ENCODE measurements around the gene PPP2R3A. TPM values are rescaled to one million over a fixed set of nuclear protein-coding genes. Genes with fewer than 3 reads are reported as not detected.

The PPP2R3A gene
- total RNA-seq, 3 donors from 2014 or later (not counting 1 experiment from before 2014, with no cell fraction given) = 0.35 to 0.43 (median 0.40) TPM

DNA sequence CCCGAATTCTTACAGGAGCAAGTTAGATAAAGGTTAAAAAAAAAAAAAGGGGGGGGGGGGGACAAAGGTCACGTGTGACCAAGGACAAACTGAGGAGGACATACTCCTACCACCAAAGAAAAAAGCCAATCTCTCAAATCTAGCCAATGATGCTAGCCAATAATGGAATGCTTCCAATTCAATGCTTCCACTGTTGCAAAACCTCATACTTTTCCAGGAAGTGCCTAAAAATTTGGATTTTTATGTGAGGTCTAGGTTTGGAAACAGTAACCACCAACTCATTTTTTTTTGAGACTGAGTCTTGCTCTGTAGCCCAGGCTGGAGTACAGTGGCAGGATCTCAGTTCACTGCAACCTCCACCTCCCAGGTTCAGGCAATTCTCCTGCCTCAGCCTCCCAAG, 219.2 kb downstream of the PPP2R3A start:
- Histone ChIP-seq H3K9me3 (ENCODE audit: control insufficient read depth, insufficient read depth, low read length) (no peaks in the 10 kb centered on the region), H3K27me3 (ENCODE audit: control insufficient read depth, insufficient read depth, low read length) (no peaks in the 10 kb centered on the region), H3K27ac (ENCODE audit: low read length) (no peak overlapping the region), H3K4me3 (ENCODE audit: low read length) (no peak overlapping the region), H3K36me3 (ENCODE audit: control insufficient read depth, insufficient read depth, low read length) (no peaks in the 10 kb centered on the region), H3K4me1 (ENCODE audit: control insufficient read depth, insufficient read depth, low read length) (peaks cover 54% of the 10 kb centered on the region)
- ATAC-seq = no peak
- Mint-ChIP-seq H3K27me3 (ENCODE audit: low read depth in 2 of 2) (no peaks in the 10 kb centered on the region), H3K27ac (peak overlapping the region; percentile 83 to 84), H3K36me3 (no peaks in the 10 kb centered on the region), H3K9me3 (no peaks in the 10 kb centered on the region), H3K4me1 (peaks cover 83 to 85% of the 10 kb centered on the region in 2 donors), H3K4me3 (no peak overlapping the region)
- WGBS (ENCODE audit: insufficient coverage) = no CpG with 5 or more reads among the region's 2 CpGs
- DNase-seq = no peak
- intact Hi-C loops (cut with micrococcal nuclease) = no loop called here
- TF ChIP-seq, protein P1, sequence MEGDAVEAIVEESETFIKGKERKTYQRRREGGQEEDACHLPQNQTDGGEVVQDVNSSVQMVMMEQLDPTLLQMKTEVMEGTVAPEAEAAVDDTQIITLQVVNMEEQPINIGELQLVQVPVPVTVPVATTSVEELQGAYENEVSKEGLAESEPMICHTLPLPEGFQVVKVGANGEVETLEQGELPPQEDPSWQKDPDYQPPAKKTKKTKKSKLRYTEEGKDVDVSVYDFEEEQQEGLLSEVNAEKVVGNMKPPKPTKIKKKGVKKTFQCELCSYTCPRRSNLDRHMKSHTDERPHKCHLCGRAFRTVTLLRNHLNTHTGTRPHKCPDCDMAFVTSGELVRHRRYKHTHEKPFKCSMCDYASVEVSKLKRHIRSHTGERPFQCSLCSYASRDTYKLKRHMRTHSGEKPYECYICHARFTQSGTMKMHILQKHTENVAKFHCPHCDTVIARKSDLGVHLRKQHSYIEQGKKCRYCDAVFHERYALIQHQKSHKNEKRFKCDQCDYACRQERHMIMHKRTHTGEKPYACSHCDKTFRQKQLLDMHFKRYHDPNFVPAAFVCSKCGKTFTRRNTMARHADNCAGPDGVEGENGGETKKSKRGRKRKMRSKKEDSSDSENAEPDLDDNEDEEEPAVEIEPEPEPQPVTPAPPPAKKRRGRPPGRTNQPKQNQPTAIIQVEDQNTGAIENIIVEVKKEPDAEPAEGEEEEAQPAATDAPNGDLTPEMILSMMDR (IDR thresholded peaks at IDR 0.05) = no peak

DNA sequence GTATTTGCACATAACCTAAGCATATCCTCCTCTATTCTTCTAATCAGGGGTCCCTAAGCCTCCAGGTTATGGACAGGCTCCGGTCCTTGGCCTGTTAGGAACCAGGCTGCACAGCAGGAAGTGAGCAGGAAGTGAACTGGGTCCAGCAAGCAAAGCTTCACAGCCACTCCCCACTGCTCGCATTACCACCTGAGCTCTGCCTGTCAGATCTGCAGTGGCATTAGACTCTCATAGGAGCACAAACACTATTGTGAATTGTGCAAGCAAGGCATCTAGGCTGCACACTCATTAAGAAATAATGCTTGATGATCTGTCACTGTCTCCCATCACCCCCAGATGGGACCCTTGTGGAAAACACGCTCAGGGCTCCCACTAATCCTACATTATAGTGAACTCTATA, 220.8 kb downstream of the PPP2R3A start:
- peak in 1 of 2 donors; percentile 52 for DNase-seq
- H3K27me3 Mint-ChIP-seq (ENCODE audit: low read depth in 2 of 2) = no peaks in the 10 kb centered on the region
- 14% methylated on average over 2 of the region's 3 CpGs for WGBS (ENCODE audit: insufficient coverage)
- no peaks in the 10 kb centered on the region for H3K36me3 Mint-ChIP-seq
- peak overlapping the region; percentile 83 to 84 for H3K27ac Mint-ChIP-seq
- TF ChIP-seq, protein P1 (IDR thresholded peaks at IDR 0.05) = no peak
- peak overlapping the region; percentile 26 for H3K27ac ChIP-seq (ENCODE audit: low read length)
- no peaks in the 10 kb centered on the region for H3K9me3 Mint-ChIP-seq
- H3K9me3 ChIP-seq (ENCODE audit: control insufficient read depth, insufficient read depth, low read length) = no peaks in the 10 kb centered on the region
- peaks cover 64% of the 10 kb centered on the region for H3K4me1 ChIP-seq (ENCODE audit: control insufficient read depth, insufficient read depth, low read length)
- H3K27me3 ChIP-seq (ENCODE audit: control insufficient read depth, insufficient read depth, low read length) = no peaks in the 10 kb centered on the region
- intact Hi-C loops (cut with micrococcal nuclease) = no loop called here
- H3K4me1 Mint-ChIP-seq = peaks cover 83 to 88% of the 10 kb centered on the region in 2 donors
- H3K36me3 ChIP-seq (ENCODE audit: control insufficient read depth, insufficient read depth, low read length) = no peaks in the 10 kb centered on the region
- peak; percentile 59 to 66 (median 61) for ATAC-seq
- no peak overlapping the region for H3K4me3 ChIP-seq (ENCODE audit: low read length)
- peak overlapping the region; percentile 72 for H3K4me3 Mint-ChIP-seq

- Mint-ChIP-seq H3K4me1 (peaks cover 87 to 91% of the 10 kb centered on the region in 2 donors), H3K4me3 (peak overlapping the region; percentile 72), H3K27me3 (ENCODE audit: low read depth in 2 of 2) (no peaks in the 10 kb centered on the region), H3K36me3 (no peaks in the 10 kb centered on the region), H3K27ac (peak overlapping the region; percentile 83 to 84), H3K9me3 (no peaks in the 10 kb centered on the region)
- no peak for ATAC-seq
- Histone ChIP-seq H3K27me3 (ENCODE audit: control insufficient read depth, insufficient read depth, low read length) (no peaks in the 10 kb centered on the region), H3K4me1 (ENCODE audit: control insufficient read depth, insufficient read depth, low read length) (peaks cover 69% of the 10 kb centered on the region), H3K9me3 (ENCODE audit: control insufficient read depth, insufficient read depth, low read length) (no peaks in the 10 kb centered on the region), H3K27ac (ENCODE audit: low read length) (no peak overlapping the region), H3K36me3 (ENCODE audit: control insufficient read depth, insufficient read depth, low read length) (no peaks in the 10 kb centered on the region), H3K4me3 (ENCODE audit: low read length) (no peak overlapping the region)
- WGBS (ENCODE audit: insufficient coverage) = 80% methylated on average over 3 of the region's 4 CpGs
- intact Hi-C loops (cut with micrococcal nuclease) = no loop called here
- TF ChIP-seq, protein P1 (IDR thresholded peaks at IDR 0.05) = no peak
- DNase-seq = no peak
These were observed 221.3 kb downstream of the PPP2R3A start for GRCh38 chr3:136186846-136187245.

- no peaks in the 10 kb centered on the region for H3K27me3 ChIP-seq (ENCODE audit: control insufficient read depth, insufficient read depth, low read length)
- Mint-ChIP-seq H3K36me3 (no peaks in the 10 kb centered on the region), H3K4me3 (peak overlapping the region; percentile 74), H3K9me3 (no peaks in the 10 kb centered on the region), H3K4me1 (peaks cover 88 to 92% of the 10 kb centered on the region in 2 donors), H3K27me3 (ENCODE audit: low read depth in 2 of 2) (no peaks in the 10 kb centered on the region), H3K27ac (peak overlapping the region; percentile 4 to 83)
- no peak overlapping the region for H3K4me3 ChIP-seq (ENCODE audit: low read length)
- H3K9me3 ChIP-seq (ENCODE audit: control insufficient read depth, insufficient read depth, low read length) = no peaks in the 10 kb centered on the region
- DNase-seq (no peak), ATAC-seq (no peak)
- TF ChIP-seq, protein P1 (IDR thresholded peaks at IDR 0.05) = no peak
- intact Hi-C loops (cut with micrococcal nuclease) = no loop called here
- WGBS (ENCODE audit: insufficient coverage) = 72% methylated on average over 4 of the region's 4 CpGs
- peaks cover 71% of the 10 kb centered on the region for H3K4me1 ChIP-seq (ENCODE audit: control insufficient read depth, insufficient read depth, low read length)
- H3K27ac ChIP-seq (ENCODE audit: low read length) = no peak overlapping the region
- H3K36me3 ChIP-seq (ENCODE audit: control insufficient read depth, insufficient read depth, low read length) = no peaks in the 10 kb centered on the region
These were observed 222.3 kb downstream of the PPP2R3A start for GRCh38 chr3:136187868-136188267.
